HG03159 (cell line): ENCODE results near the gene NIPSNAP3A.
A peak's percentile ranks its signal among the peaks of the same experiment; 100 is the strongest.

ENCODE experiments used
- ATAC-seq: cut with Tn5 transposase; IDR thresholded peaks from one replicate; pipeline ENCODE4 v1.9.1; 2021; ENCODE audit warnings: mild to moderate bottlenecking, moderate library complexity; ENCODE audit not compliant: unreplicated experiment

The NIPSNAP3A gene

DNA sequence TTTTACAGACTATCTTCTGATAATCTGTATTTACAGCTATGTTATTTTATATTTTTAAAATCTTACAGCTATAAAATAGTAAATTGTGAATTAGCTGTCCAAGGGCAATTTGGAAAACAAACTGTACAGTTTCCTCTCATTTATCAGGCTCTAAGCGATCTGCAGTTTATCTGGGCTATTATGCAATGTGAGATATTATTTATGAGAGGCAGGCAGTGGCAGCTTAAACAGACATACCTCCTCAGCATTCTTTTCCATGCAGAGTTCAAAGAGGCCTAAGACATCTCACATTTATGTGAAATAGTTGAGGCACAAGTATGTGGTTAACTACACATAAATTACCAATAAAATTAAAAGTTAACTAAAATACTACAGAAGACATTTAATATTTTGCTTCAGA is 26.6 kb downstream of the NIPSNAP3A start:
- ATAC-seq, result no peak

DNA sequence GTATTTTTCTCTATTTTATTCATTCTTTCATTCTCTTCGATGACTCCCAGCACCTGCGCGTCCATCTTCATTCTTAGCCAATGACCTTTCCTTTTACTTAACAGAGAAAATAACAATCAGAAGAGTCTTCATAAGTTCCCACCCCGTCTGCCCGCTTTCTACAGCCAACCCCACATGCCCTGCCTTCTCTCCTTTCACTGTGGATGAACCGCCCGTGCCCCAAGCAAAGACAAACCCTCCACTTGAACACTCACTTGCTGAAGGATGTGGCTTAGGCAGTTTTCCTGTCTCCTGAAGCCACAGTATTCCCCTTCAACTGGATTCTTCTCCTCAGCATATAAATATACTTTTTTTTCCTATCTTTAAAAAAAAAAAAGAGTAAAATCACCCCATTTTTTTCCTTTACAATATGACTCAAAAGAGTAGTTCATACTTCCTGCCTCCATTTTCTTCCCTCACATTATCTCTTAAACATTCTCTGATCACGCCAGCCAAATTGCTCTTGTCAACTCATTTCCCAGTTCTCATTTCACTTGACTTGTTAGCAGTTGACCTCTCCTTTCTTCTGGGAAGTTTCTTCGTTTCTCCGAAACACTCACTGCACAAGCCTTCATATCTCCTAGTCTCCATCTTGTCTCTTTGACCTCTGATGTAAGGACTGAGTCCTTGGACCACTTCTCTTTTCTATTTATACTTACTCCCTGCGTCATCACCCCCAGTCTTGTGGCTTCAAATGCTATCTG is 27.5 kb downstream of the NIPSNAP3A start:
- ATAC-seq, result peak; percentile 94

- peak; percentile 71 for ATAC-seq
Measured at GRCh38 chr9:104775574-104775936, 28.1 kb downstream of the NIPSNAP3A start.

- ATAC-seq, result peak; percentile 3
Measured at GRCh38 chr9:104775976-104776375, 28.5 kb downstream of the NIPSNAP3A start.

GRCh38 chr9:104776797-104777196 is 29.3 kb downstream of the NIPSNAP3A start:
- ATAC-seq, result no peak

- no peak for ATAC-seq
Measured at GRCh38 chr9:104778802-104779201, 31.3 kb downstream of the NIPSNAP3A start.

- no peak for ATAC-seq
Measured at GRCh38 chr9:104779334-104779733, 31.9 kb downstream of the NIPSNAP3A start.

- ATAC-seq, result no peak
Measured at GRCh38 chr9:104779946-104780535, 32.6 kb downstream of the NIPSNAP3A start.

DNA sequence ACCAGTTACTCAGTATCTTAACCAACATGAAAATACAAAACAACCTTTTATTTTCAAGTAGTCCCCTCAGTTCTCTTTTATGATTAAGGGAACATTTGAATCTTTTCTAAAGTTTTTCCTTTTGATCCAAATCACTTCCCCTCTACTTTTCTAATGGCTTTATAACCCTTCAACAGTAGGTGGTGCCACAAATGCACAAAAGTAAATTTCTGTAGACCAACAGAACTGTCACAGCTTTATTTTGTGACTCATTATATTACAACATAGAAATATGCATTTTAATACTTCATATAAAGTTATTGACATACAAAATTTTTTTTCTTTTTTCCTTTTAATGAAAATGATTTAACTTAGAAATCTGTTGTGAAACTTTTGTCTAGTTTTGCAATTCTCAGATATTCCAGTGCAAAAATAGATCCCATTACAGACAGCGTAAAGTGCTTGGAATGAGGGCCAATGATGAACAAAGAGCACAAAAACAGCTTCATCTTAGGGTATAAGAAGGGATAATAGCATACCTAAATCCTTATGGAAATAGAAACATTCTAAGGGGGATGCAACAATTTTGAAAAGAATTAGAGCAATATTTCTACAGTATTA is 33.4 kb downstream of the NIPSNAP3A start:
- ATAC-seq, result no peak

DNA sequence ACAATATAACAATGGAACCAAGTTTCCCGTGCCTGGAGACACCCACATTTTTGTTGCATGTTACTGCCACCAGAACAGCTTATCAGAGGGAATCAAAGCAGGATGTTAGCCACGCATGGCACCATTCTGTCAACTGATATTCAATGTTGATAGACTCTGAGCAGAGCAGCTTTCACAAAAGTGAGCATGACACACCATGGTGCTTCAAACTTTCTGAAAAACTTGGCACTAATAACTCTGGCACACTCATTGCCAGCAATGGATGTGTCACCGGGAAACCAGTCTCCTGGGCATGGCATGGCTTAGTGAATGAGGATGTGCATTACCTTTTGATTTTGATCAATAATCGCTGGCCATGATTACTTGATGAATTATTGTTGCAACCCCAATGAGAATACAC is 36.1 kb downstream of the NIPSNAP3A start:
- ATAC-seq, result no peak

- peak; percentile 87 for ATAC-seq
Measured at GRCh38 chr9:104784098-104784497, 36.6 kb downstream of the NIPSNAP3A start.

DNA sequence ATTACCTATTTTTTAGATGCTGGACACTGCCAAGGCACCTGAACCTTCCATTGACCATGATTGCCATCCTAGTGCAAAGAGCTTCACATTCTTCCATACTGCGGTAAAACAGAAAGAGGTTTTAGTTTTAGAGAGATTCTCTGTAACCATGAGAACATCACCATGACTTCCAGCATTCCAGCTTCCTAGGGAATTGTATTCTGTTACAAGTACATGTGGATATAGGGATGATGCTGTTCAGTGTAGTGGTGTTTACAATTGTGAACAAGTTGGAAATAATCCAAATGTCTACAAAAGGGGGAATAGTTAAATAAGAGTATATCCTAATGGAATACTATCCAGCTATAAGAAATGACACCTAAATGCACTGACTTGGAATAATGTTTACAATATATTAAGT is 38.8 kb downstream of the NIPSNAP3A start:
- no peak for ATAC-seq

GRCh38 chr9:104787306-104788015 is 40.0 kb downstream of the NIPSNAP3A start:
- no peak for ATAC-seq

DNA sequence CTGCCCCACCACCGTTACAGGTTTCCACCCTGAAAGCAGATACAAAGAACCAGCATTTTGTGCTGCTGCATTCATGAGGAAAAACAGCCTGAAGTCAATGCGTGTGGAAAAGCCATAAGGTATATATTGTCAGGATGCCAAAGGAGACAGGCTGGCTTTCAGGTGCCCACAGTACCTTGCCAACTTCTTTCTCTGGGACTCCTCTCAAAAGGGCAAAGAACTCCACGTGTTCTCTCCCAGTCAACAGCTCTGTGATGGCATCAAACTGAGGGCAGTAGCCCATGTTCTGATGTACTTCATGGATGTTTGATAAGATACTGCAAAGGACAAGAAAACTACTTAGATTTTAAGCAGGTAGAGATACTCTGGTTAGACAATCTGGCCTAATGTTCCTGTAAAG is 40.8 kb downstream of the NIPSNAP3A start:
- no peak for ATAC-seq

GRCh38 chr9:104794070-104794469 is 46.6 kb downstream of the NIPSNAP3A start:
- no peak for ATAC-seq

DNA sequence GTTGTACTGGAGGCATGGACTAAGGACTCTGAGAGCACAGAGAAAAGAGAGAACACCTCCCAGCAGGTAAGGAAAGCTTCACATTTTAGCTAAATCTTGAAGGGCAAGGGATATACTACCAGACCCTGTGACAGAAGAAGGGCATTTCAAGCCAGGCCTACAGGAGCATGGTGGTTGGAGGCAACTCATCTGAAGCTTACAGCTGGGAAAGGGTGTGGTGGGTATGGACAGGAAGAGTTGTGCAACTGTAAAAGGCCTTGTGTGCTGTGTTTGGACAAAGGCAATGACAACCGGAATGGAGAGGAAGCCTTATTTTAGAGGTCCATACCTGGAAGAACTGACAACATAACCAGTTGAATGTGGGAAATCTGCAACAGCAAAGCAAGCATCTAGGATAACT is 47.6 kb downstream of the NIPSNAP3A start:
- no peak for ATAC-seq

GRCh38 chr9:104795857-104796256 is 48.4 kb downstream of the NIPSNAP3A start:
- ATAC-seq, result no peak

DNA sequence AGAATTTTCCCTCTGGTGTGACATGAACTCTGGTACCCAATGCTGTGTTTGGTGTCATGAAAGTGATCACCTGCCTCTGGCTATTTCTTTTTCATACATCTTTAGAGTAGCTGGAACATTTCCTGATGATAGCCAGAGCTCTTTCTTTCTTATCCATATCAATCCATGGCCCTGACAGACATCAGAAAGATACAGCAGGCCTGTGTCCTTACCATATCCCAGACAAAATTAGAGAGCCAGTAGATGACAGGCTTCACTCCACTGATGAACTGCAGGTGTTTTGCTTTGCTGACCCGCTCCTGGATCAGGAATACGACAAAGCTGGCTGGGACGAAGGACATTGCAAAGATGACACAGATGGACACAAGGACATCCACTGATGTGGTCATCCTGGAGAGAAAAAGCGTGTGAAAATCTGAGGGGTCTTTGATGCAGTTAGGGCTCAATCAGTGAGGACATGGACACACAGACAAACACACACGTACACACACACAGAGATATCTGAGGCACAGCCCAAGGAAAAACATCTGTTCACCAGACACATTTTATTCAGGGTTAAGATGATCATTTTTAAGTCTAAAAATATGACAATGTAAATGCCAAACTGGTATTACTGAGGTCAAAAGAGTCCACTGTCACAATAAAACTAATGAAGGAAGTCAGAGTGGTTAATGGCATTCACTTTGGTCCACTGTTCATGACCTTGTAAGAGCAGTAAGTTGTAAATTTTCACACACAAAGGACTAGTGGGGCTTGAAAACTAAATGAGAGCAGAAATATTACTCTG is 50.9 kb downstream of the NIPSNAP3A start:
- ATAC-seq, result no peak

GRCh38 chr9:104800068-104800785 is 52.7 kb downstream of the NIPSNAP3A start:
- ATAC-seq, result no peak

GRCh38 chr9:104802110-104802509 is 54.6 kb downstream of the NIPSNAP3A start:
- no peak for ATAC-seq
